Caki2 (cell line): ENCODE measurements around the gene STRN4. TPM values are rescaled to one million over a fixed set of nuclear protein-coding genes. Genes with fewer than 3 reads are reported as not detected.
"Not testable (repeated sequence)": the region's sequence is repeated elsewhere in the genome, so short reads cannot be mapped to it uniquely, and the experiment has no call there.

ENCODE experiments used
- DNase-seq: peaks from one replicate; pipeline ENCODE4 v3.0.0-alpha.2; 2015; ENCODE audit warnings: low read depth
- in situ Hi-C: cut with HindIII; loops from 2 replicates; pipeline ENCODE4 v1.10.0; 2016; ENCODE audit warnings: low sequenced_read_pairs, low pct_unique_long_range_greater_than_20kb, mixed read lengths
- total RNA-seq: library from RNA; depleted of rRNA; stranded (reverse); fragments of >200 nt; shearing (Covaris generic); gene quantifications from 2 replicates; pipeline ENCODE4 v1.2.3, GENCODE V29; 2014; ENCODE audit warnings: low replicate concordance; rRNA removed

The STRN4 gene, protein sequence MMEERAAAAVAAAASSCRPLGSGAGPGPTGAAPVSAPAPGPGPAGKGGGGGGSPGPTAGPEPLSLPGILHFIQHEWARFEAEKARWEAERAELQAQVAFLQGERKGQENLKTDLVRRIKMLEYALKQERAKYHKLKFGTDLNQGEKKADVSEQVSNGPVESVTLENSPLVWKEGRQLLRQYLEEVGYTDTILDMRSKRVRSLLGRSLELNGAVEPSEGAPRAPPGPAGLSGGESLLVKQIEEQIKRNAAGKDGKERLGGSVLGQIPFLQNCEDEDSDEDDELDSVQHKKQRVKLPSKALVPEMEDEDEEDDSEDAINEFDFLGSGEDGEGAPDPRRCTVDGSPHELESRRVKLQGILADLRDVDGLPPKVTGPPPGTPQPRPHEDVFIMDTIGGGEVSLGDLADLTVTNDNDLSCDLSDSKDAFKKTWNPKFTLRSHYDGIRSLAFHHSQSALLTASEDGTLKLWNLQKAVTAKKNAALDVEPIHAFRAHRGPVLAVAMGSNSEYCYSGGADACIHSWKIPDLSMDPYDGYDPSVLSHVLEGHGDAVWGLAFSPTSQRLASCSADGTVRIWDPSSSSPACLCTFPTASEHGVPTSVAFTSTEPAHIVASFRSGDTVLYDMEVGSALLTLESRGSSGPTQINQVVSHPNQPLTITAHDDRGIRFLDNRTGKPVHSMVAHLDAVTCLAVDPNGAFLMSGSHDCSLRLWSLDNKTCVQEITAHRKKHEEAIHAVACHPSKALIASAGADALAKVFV
- 102 and 131 TPM in 2 replicates for total RNA-seq

GRCh38 chr19:46746281-46747057 is at the start of gene STRN4:
Gene STRN4 (minus strand): TSS chr19:46746450. CDS start chr19:46746430, 20 bp downstream.
- no peak for DNase-seq

GRCh38 chr19:46791944-46792343 is 45.7 kb upstream of the STRN4 start:
- in situ Hi-C loops: no loop called here
- DNase-seq: peak; percentile 91

More at GRCh38 chr19:46746281-46747057, at the start of gene STRN4:
- in situ Hi-C loops: no loop called here

DNA sequence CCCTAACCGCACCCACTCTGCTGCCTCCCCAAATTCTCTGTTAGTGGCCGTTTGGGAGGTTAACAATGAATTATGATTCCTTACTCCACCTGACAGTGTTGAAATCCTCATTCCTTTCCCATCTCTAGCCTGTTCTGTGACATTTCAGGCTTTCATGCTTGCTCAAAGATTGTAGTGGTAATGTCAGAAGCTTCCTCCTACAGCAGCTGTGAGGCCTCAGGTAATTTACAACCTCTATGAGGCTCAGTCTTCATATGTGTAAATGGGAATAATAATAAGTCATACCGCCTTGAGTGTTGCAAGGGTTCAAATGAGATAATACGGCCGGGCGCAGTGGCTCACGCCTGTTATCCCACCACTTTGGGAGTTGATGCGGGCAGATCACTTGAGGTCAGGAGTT is 43.1 kb upstream of the STRN4 start:
- in situ Hi-C loops: no loop called here
- no peak for DNase-seq

- in situ Hi-C loops: no loop called here
- DNase-seq: no peak
These were observed 42.7 kb upstream of the STRN4 start for GRCh38 chr19:46788968-46789338.

DNA sequence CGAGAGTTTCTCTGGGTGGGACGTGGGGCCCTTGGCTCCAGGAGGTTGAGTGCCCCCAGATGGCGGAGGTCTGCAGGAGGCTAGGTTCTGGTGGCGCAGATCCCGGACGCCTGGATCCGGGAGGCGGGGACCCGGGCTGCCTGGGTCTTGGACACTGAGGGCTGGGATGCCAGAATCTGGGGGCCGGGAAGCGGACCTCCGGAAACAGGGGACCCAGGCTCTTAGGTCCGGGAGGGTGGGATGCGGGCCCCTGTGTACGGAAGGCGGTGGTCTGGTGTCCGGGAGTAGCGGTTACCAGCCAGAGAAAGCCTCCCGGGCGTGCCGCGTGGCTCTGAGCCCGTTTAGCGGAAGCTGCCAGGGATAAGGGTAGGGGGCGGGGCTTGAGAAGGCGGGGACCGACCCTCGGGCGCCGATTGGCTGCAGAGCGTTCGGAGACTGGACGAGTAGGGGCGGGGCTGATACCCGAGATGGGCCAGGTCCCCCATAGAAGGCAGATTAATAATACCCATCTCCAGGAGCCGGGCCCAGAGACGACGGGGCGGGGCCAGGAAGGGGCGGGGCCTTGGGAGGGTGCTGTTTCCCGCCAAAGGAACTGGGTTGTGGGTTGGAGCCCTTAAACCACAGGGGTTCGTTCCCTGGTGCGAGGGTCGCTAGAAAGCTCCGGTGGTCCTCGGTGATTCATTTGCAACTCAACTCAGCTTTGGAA is 42.2 kb upstream of the STRN4 start, which contains the start of gene SLC1A5:
TSS of gene SLC1A5 (minus strand) at position 333 of the 706 bp plus-strand sequence. CDS start 629 bp downstream, outside the sequence.
- in situ Hi-C loops: no loop called here

GRCh38 chr19:46787331-46788261 is 41.3 kb upstream of the STRN4 start:
- DNase-seq: peak; percentile 69
- in situ Hi-C loops: no loop called here

More for the DNA sequence above, 42.2 kb upstream of the STRN4 start, which contains the start of gene SLC1A5:
- peak; percentile 95 for DNase-seq

DNA sequence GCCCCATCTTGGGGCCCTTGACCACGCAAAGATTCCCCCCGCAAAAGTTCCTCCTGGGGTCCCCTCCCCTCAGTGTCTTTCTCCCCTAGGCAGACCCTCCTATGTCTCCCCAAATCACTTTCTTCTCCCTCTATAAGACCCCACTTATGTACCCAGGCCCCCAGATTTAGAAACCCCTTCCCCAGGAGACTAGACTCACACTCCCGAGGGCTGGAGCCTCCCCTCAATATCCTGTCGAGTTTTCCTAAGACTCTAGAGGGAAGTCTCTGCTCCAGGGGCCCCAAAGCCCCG is 40.7 kb upstream of the STRN4 start:
- DNase-seq: no peak
- in situ Hi-C loops: no loop called here

GRCh38 chr19:46786236-46787039 is 40.2 kb upstream of the STRN4 start:
- DNase-seq: peak; percentile 85
- in situ Hi-C loops: no loop called here

DNA sequence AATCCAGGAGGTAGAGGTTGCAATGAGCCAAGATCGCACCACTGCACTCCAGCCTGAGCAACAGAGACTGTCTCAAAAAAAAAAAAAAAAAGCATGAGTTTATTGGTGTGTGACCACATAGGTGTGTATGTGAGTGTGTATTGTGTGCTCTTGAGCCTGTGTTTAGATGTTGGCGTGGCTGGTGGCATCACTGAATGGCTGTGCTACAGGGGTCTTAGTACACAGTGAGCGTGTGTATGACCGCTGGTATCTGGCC is 39.7 kb upstream of the STRN4 start:
- in situ Hi-C loops: no loop called here

DNA sequence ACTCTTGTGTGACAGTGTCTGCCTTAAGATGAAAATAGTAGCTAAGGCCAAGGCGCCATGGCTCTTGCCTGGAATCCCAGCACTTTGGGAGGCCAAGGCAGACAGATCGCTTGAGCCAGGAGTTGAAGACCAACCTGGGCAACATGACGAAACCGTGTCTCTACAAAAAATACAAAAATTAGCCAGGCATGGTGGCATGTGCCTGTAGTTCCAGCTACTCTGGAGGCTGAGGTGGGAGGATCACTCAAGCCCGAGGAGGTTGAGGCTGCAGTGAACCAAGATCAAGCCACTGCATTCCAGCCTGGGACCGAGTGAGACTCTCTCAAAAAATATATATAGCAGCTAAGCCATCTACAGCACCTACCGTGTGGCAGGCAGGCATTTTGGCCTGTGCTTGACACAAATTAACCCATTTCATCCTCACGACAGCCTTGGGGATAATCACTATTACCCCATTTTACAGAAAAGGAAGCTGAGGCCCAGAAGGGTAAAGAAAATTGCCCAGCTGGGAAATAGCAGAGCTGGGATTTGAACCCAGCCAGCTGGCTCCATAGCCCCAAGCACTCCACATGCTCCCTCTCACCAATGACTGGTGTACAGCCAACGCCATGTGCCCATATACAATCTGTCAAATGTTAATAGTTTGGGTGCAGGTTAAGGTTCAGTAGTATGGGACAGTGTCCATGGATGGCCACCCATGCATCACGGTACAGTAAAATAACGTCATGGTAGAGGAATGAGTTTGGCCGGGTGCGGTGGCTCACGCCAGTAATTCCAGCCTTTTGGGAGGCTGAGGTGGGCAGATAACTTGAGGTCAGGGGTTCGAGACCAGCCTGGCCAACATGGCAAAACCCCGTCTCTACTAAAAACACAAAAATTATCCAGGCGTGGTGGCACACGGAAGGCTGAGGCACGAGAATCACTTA is 39.1 kb upstream of the STRN4 start:
- peak; percentile 93 for DNase-seq
- in situ Hi-C loops: no loop called here

More for the DNA sequence above, 39.7 kb upstream of the STRN4 start:
- DNase-seq: no peak

DNA sequence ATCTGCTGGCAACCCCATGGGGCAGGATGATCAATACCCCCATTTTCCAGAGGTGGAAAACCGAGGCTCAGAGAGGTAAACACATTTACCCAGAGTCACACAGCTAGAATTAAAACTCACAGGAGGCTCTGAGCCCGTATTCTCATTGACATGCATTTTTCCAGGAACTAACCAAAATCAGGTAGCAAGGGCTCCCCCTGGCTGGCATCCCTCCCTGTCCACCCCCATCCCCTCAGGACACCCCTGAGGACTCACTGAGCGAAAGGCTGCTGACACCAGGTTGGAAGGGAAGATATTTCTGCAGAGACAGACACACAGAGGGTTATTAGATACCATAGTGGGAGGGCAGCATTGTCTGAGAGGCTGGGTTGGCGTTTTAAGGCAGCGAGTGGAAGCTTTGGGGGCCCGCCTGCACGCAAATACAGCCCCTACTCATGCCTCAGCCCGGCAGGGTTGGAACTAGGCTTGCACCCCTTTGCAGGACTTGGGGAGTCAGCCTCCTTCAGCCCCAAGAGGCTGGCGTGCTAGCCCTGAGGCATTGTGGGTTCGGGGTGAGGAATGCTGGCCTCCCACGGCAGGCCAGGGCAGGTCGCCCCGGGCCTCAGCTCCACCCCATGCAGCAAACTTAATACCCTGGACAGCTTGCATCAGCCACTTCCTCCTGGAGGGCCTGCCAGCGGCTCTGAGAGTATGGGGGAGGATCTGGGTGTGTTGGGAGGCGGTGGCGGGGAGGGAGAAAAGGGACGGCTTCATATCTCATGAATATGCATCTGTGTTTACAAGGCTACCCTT is 38.2 kb upstream of the STRN4 start:
- in situ Hi-C loops: no loop called here
- peak; percentile 97 for DNase-seq

GRCh38 chr19:46783670-46784069 is 37.4 kb upstream of the STRN4 start:
- no peak for DNase-seq

GRCh38 chr19:46782355-46783019 is 36.2 kb upstream of the STRN4 start:
- in situ Hi-C loops: no loop called here
- DNase-seq: no peak

More at GRCh38 chr19:46783670-46784069, 37.4 kb upstream of the STRN4 start:
- in situ Hi-C loops: no loop called here

- DNase-seq, in situ Hi-C loops: not testable (repeated sequence)
These were observed 31.9 kb upstream of the STRN4 start for GRCh38 chr19:46777956-46778645.
